Measurements from ENCODE around the gene MED20.

GRCh38 chr6:41960028-41960427, 39.1 kb upstream of the MED20 start:
- TF ChIP-seq, protein P1, sequence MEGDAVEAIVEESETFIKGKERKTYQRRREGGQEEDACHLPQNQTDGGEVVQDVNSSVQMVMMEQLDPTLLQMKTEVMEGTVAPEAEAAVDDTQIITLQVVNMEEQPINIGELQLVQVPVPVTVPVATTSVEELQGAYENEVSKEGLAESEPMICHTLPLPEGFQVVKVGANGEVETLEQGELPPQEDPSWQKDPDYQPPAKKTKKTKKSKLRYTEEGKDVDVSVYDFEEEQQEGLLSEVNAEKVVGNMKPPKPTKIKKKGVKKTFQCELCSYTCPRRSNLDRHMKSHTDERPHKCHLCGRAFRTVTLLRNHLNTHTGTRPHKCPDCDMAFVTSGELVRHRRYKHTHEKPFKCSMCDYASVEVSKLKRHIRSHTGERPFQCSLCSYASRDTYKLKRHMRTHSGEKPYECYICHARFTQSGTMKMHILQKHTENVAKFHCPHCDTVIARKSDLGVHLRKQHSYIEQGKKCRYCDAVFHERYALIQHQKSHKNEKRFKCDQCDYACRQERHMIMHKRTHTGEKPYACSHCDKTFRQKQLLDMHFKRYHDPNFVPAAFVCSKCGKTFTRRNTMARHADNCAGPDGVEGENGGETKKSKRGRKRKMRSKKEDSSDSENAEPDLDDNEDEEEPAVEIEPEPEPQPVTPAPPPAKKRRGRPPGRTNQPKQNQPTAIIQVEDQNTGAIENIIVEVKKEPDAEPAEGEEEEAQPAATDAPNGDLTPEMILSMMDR (conservative IDR thresholded peaks at IDR 0.05; ENCODE audit: low read depth, low read length): no peak
- TF ChIP-seq EZH2phosphoT487 (IDR thresholded peaks at IDR 0.05; ENCODE audit: borderline replicate concordance, low read length): no peak

Data from PC-3 (cell line).